GM12875 (cell line): ENCODE results near the gene DNAH11.

Experiments
- H3K4me3 ChIP-seq: one replicate; pipeline ENCODE4 v1.5.1; 2011; ENCODE audit warnings: low read depth, low read length, control low read depth
- TF ChIP-seq, protein P1 (sequence below): IDR thresholded peaks from 2 replicates; pipeline ENCODE4 v1.5.1; 2011; ENCODE audit warnings: low read depth, mild to moderate bottlenecking, control low read depth, inconsistent platforms, low read length, moderate library complexity, borderline replicate concordance; ENCODE audit not compliant: insufficient read depth

The DNAH11 gene

DNA sequence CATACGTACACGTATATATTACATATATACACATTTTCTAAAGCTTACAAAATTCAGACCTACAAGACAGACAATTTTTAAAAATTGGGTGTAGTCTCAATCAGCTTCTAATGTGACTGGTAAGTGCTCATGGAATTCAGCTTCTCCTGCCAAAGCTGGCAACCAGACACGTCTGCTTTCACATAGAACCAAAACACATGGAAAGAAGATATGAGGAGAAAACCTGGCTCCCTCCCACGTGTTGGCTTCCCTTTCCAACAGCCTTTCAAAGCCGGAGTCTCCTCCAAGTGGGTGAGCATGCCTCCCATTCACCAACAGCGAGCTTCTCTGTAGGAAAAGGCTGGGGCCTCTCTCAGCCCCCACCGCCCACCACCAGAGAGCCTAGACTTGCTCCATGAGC lies 369.5 kb downstream of the DNAH11 start:
- no peak overlapping the region for H3K4me3 ChIP-seq
- TF ChIP-seq, protein P1, sequence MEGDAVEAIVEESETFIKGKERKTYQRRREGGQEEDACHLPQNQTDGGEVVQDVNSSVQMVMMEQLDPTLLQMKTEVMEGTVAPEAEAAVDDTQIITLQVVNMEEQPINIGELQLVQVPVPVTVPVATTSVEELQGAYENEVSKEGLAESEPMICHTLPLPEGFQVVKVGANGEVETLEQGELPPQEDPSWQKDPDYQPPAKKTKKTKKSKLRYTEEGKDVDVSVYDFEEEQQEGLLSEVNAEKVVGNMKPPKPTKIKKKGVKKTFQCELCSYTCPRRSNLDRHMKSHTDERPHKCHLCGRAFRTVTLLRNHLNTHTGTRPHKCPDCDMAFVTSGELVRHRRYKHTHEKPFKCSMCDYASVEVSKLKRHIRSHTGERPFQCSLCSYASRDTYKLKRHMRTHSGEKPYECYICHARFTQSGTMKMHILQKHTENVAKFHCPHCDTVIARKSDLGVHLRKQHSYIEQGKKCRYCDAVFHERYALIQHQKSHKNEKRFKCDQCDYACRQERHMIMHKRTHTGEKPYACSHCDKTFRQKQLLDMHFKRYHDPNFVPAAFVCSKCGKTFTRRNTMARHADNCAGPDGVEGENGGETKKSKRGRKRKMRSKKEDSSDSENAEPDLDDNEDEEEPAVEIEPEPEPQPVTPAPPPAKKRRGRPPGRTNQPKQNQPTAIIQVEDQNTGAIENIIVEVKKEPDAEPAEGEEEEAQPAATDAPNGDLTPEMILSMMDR = no peak

GRCh38 chr7:21912931-21913780 lies 370.3 kb downstream of the DNAH11 start:
- TF ChIP-seq, protein P1 = no peak

DNA sequence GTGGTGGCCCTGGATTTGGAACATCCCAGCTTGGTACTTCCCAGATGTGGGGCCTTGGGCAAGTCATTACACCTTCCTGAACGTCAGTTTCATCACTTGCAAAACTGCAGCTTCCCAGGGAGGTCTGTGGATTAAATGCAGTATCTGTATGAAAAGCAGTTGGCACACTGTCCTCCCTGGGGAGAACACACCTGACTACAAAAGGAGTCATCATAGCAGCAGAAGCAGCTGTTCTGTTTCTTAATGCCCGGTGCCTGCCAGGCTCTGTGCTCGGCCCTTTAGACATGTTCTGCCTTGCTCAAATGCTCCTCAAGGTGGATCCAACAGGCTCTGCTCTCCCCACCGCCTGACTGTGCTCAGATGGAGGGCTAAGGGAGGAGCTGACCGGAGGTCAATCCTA lies 371.8 kb downstream of the DNAH11 start:
- TF ChIP-seq, protein P1 = no peak
- no peak overlapping the region for H3K4me3 ChIP-seq

More at GRCh38 chr7:21912931-21913780, 370.3 kb downstream of the DNAH11 start:
- H3K4me3 ChIP-seq = no peak overlapping the region

DNA sequence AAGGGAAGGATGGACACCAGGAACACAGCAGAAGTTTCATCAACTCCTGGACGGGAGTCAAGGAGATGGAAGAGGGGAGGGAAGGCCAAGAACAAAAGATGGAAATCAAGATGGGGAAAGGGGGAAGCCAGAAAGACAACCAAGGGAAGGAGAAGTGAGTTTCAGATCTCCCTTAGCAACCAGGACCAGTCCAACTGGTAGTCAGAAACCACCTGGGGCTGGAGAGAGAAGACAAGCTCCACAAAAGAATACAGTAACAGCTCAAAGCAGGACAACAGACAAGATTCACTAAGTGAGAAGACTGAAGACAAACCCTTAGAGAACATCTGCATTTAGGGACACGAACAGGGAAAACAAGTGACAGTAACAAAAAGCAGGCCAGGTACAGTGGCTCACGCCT lies 372.3 kb downstream of the DNAH11 start:
- TF ChIP-seq, protein P1 = no peak
- H3K4me3 ChIP-seq = no peak overlapping the region

DNA sequence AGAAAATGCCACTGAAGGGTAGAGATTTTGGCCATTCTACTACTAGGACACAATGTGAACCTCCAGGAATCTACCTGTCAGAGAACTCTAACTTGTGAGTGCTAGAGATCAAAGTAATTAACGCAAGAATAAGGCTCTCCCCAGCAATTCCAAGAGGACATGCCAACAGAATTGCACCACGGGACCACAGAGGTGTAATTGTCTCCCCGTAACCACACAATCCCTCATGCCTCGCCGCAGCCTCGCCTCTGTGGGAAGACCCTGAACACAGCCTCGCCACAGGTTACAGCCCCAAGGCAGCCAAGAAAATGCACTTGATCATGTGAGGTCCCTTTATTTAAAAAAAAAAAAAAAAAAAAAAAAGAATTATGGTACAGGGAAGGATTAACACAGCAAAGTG lies 373.3 kb downstream of the DNAH11 start:
- no peak overlapping the region for H3K4me3 ChIP-seq
- TF ChIP-seq, protein P1 = no peak

- TF ChIP-seq, protein P1 = no peak
- H3K4me3 ChIP-seq = no peak overlapping the region
Observed at GRCh38 chr7:21916629-21917028, 373.8 kb downstream of the DNAH11 start.

DNA sequence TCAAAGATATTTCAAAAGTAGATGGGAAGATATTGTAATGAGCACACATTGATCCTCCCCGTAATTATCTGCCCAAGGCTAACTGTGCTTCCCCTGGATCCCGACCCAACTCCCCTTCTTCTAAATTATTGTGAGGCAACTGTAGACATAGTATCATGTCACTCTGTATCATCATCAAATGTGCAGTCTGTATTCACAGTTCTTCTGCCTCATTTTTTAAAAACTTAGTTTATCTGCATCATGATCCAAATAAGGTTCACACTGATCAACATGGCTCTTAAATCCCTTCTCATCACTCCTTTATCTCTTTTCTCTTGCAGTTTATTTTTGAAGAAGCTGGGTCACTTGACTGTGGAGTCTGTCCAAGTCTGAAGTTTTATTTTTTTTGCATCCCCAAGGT lies 375.4 kb downstream of the DNAH11 start:
- TF ChIP-seq, protein P1 = no peak
- H3K4me3 ChIP-seq = no peak overlapping the region
